Muscle layer of colon (tissue), 2 donors: Measurements from ENCODE around the gene TSKU.
A peak's percentile ranks its signal among the peaks of the same experiment; 100 is the strongest.

Experiments used
- H3K27ac ChIP-seq: one replicate; pipeline ENCODE4 v1.7.0; 2013; ENCODE audit warnings: low read depth, mild to moderate bottlenecking, low read length, moderate library complexity
- H3K27me3 ChIP-seq, 2 donors: one replicate each; pipeline ENCODE4 v1.7.0; 2013; ENCODE audit warnings: low read length in 2 of 2, mild to moderate bottlenecking in 2 of 2; ENCODE audit not compliant: insufficient read depth in 2 of 2, control insufficient read depth in 1 of 2
- H3K36me3 ChIP-seq: one replicate; pipeline ENCODE4 v1.7.0; 2013; ENCODE audit warnings: mild to moderate bottlenecking, low read length; ENCODE audit not compliant: insufficient read depth
- H3K4me1 ChIP-seq: one replicate; pipeline ENCODE4 v1.7.0; 2013; ENCODE audit warnings: mild to moderate bottlenecking, low read length; ENCODE audit not compliant: insufficient read depth
- H3K4me3 ChIP-seq, 2 donors: one replicate each; pipeline ENCODE4 v1.7.0; 2013; ENCODE audit warnings: low read length in 2 of 2, low read depth in 1 of 2, mild to moderate bottlenecking in 1 of 2, moderate library complexity in 1 of 2
- H3K9ac ChIP-seq: one replicate; pipeline ENCODE4 v1.7.0; 2013; ENCODE audit warnings: low read length
- H3K9me3 ChIP-seq: one replicate; pipeline ENCODE4 v1.7.0; 2013; ENCODE audit warnings: mild to moderate bottlenecking, low read length
- donor health status: abdominal sarcoma.
- donor health status: Adenocarcinoma of cecum.

Gene TSKU

GRCh38 chr11:76793391-76794291 lies 10.5 kb downstream of the TSKU start:
- H3K4me3 ChIP-seq: no peak overlapping the region
- H3K9me3 ChIP-seq: no peaks in the 10 kb centered on the region
- no peaks in the 10 kb centered on the region for H3K27me3 ChIP-seq
- H3K9ac ChIP-seq: no peak overlapping the region
- H3K27ac ChIP-seq: no peak overlapping the region
- no peaks in the 10 kb centered on the region for H3K36me3 ChIP-seq
- peaks cover 2% of the 10 kb centered on the region for H3K4me1 ChIP-seq

- Histone ChIP-seq H3K4me3 (no peak overlapping the region), H3K36me3 (no peaks in the 10 kb centered on the region), H3K9ac (no peak overlapping the region), H3K27ac (no peak overlapping the region), H3K9me3 (no peaks in the 10 kb centered on the region), H3K4me1 (peaks cover 10% of the 10 kb centered on the region), H3K27me3 (no peaks in the 10 kb centered on the region)
Measured at GRCh38 chr11:76794371-76795289, 11.5 kb downstream of the TSKU start.

- peaks cover 11% of the 10 kb centered on the region for H3K4me1 ChIP-seq
- no peaks in the 10 kb centered on the region for H3K27me3 ChIP-seq
- H3K9me3 ChIP-seq: no peaks in the 10 kb centered on the region
- H3K9ac ChIP-seq: no peak overlapping the region
- H3K36me3 ChIP-seq: no peaks in the 10 kb centered on the region
- no peak overlapping the region for H3K27ac ChIP-seq
- H3K4me3 ChIP-seq: no peak overlapping the region
Measured at GRCh38 chr11:76795290-76795935, 12.3 kb downstream of the TSKU start.

- H3K9ac ChIP-seq: no peak overlapping the region
- H3K27ac ChIP-seq: no peak overlapping the region
- no peaks in the 10 kb centered on the region for H3K27me3 ChIP-seq
- H3K36me3 ChIP-seq: no peaks in the 10 kb centered on the region
- H3K9me3 ChIP-seq: no peaks in the 10 kb centered on the region
- H3K4me1 ChIP-seq: peaks cover 11% of the 10 kb centered on the region
- H3K4me3 ChIP-seq: no peak overlapping the region
Measured at GRCh38 chr11:76795936-76796441, 12.8 kb downstream of the TSKU start.

GRCh38 chr11:76796511-76797198 lies 13.5 kb downstream of the TSKU start:
- Histone ChIP-seq H3K36me3 (no peaks in the 10 kb centered on the region), H3K27me3 (no peaks in the 10 kb centered on the region), H3K9me3 (no peaks in the 10 kb centered on the region), H3K4me1 (peaks cover 11% of the 10 kb centered on the region), H3K4me3 (no peak overlapping the region), H3K9ac (no peak overlapping the region), H3K27ac (no peak overlapping the region)

GRCh38 chr11:76797341-76798201 lies 14.4 kb downstream of the TSKU start:
- Histone ChIP-seq H3K9me3 (no peaks in the 10 kb centered on the region), H3K27me3 (no peaks in the 10 kb centered on the region), H3K4me1 (peaks cover 11% of the 10 kb centered on the region), H3K27ac (no peak overlapping the region), H3K36me3 (no peaks in the 10 kb centered on the region), H3K4me3 (no peak overlapping the region), H3K9ac (no peak overlapping the region)

- H3K9me3 ChIP-seq: no peaks in the 10 kb centered on the region
- no peaks in the 10 kb centered on the region for H3K27me3 ChIP-seq
- H3K9ac ChIP-seq: no peak overlapping the region
- H3K36me3 ChIP-seq: no peaks in the 10 kb centered on the region
- no peak overlapping the region for H3K27ac ChIP-seq
- no peak overlapping the region for H3K4me3 ChIP-seq
- peaks cover 11% of the 10 kb centered on the region for H3K4me1 ChIP-seq
Measured at GRCh38 chr11:76798202-76798581, 15.0 kb downstream of the TSKU start.

GRCh38 chr11:76798671-76799065 lies 15.5 kb downstream of the TSKU start:
- Histone ChIP-seq H3K27ac (peak overlapping the region; percentile 43), H3K36me3 (no peaks in the 10 kb centered on the region), H3K9me3 (no peaks in the 10 kb centered on the region), H3K9ac (no peak overlapping the region), H3K4me1 (peaks cover 11% of the 10 kb centered on the region), H3K4me3 (peak overlapping the region in 1 of 2 donors; percentile 45), H3K27me3 (no peaks in the 10 kb centered on the region)

- Histone ChIP-seq H3K27ac (peak overlapping the region; percentile 43), H3K4me1 (peaks cover 11% of the 10 kb centered on the region), H3K9ac (no peak overlapping the region)
Measured at GRCh38 chr11:76799066-76799804, 16.1 kb downstream of the TSKU start.

More at GRCh38 chr11:76799066-76799804, 16.1 kb downstream of the TSKU start:
- peak overlapping the region; percentile 12 to 45 for H3K4me3 ChIP-seq
- H3K27me3 ChIP-seq: no peaks in the 10 kb centered on the region
- H3K9me3 ChIP-seq: no peaks in the 10 kb centered on the region
- no peaks in the 10 kb centered on the region for H3K36me3 ChIP-seq
